ENCODE results near the gene MYO7A.

Gene MYO7A

DNA sequence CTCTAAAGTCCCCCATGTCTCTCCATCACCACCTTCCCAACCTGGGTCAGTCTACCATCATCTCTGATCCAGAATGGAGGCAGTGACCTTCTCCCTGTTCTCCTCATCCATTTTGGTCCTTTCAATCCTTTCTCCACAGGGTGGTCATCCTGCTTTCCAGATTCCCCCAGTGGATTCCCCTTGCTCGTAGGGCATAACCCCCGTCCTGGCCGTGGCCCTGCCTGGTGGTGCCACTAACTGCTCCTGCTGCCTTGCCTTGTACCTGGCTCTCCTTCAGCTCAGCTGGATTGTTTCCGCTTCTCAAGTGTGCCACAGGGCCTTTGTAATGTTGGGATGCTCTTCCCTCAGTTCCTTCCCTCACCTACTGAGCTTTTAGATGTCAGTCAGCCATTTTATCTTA lies 81.6 kb downstream of the MYO7A start:
- DNase-seq (ENCODE audit: low read depth), result no peak
- TF ChIP-seq CTCF (IDR thresholded peaks at IDR 0.05; ENCODE audit: insufficient read depth, low read depth, low read length, missing control alignments), result no peak
- H3K4me3 ChIP-seq (ENCODE audit: low read length), result no peak overlapping the region

GRCh38 chr11:77211040-77211451 lies 83.0 kb downstream of the MYO7A start:
- H3K4me3 ChIP-seq (ENCODE audit: low read length), result no peak overlapping the region
- TF ChIP-seq CTCF (IDR thresholded peaks at IDR 0.05; ENCODE audit: insufficient read depth, low read depth, low read length, missing control alignments), result no peak

DNA sequence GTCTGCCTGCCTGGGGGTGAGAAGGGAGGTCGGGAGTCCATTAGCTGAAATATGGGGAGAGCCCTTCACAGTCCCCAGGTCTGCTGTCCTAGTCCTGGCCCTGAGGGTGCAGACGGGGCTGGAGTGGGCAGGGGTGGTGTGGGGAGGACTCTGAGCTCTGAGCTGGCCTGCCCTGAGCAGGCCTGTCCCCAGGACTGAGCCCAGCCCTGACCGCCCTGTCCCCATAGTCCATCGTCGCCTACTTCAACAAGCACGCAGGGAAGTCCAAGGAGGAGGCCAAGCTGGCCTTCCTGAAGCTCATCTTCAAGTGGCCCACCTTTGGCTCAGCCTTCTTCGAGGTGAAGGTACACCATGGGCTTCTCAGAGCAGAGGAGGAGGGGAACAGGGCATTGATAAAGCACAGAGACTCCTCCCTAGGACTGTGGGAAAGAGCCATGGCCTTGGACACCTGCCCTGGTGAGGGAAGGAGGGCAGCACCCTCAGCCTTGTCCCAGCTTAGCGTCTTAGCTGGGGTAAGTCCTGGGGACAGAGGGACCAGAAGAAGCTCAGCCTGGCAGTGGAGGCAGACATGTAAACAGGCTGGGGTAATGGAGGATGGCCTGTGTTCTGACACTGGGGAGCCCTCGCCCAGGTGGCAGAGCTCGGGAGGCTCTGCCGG lies 83.7 kb downstream of the MYO7A start:
- DNase-seq (ENCODE audit: low read depth), result no peak
- H3K4me3 ChIP-seq (ENCODE audit: low read length), result no peak overlapping the region
- TF ChIP-seq CTCF (IDR thresholded peaks at IDR 0.05; ENCODE audit: insufficient read depth, low read depth, low read length, missing control alignments), result no peak

More at GRCh38 chr11:77211040-77211451, 83.0 kb downstream of the MYO7A start:
- no peak for DNase-seq (ENCODE audit: low read depth)

DNA sequence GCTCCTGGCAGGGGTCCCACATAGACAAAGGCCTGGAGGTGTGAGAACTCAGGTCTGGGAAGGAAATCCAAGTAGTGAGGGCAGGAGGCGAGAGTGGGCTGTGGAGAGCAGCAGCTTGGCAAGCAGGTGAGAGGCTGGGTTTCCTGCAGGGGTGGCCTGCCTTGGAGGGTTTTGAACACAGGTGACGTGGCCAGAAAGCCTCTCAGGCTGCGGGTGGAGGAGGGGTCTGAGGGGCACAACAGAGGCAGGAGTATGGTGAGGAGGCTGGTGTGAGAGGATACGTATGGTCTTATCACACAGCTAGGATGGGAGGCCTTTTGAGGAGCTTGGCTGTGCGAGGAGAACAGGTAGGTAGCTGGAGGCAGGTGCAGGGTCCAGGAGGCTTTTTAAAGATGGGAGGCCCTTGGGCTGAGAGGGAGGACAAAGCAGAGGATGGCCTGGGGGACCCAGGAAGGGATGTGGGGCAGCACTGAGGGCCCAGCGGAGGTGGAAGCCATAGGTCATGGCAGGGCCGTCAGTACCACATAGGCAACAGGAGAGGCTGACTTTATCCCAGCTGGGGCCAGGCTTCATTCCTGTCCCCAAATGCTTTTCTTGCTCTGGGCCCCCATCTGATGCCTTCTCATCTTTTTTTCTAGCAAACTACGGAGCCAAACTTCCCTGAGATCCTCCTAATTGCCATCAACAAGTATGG lies 84.4 kb downstream of the MYO7A start:
- no peak for TF ChIP-seq CTCF (IDR thresholded peaks at IDR 0.05; ENCODE audit: insufficient read depth, low read depth, low read length, missing control alignments)
- no peak for DNase-seq (ENCODE audit: low read depth)
- no peak overlapping the region for H3K4me3 ChIP-seq (ENCODE audit: low read length)

DNA sequence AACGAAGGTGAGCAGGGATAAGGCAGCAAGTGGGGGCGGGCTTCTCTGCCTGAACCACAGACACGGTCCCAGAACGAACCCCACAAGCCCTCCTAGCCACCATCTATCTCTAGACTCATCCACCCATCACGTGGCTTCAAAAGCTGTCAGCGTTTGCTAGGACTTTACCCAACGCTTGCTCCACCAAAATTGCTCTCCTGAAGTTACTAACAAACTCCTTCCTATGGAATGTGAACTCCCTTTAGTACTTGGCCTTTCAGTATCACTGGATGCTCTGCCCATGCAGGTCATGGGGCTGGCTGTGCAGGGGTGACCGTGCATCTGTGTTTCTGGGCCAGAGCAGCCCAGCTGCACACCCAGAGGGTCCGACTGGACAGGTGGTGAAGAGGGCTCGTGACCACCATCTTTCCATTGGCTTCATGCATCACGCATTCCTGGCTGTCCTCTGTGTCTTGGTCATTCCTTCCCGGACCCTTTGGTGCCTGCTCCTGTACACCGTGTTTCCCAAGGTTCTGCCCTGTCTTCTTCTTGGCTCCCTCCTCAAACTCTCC lies 85.1 kb downstream of the MYO7A start:
- no peak for TF ChIP-seq CTCF (IDR thresholded peaks at IDR 0.05; ENCODE audit: insufficient read depth, low read depth, low read length, missing control alignments)
- no peak overlapping the region for H3K4me3 ChIP-seq (ENCODE audit: low read length)
- DNase-seq (ENCODE audit: low read depth), result no peak

GRCh38 chr11:77213589-77214428 lies 85.8 kb downstream of the MYO7A start:
- H3K4me3 ChIP-seq (ENCODE audit: low read length), result no peak overlapping the region
- no peak for DNase-seq (ENCODE audit: low read depth)
- TF ChIP-seq CTCF (IDR thresholded peaks at IDR 0.05; ENCODE audit: insufficient read depth, low read depth, low read length, missing control alignments), result no peak

Data from epithelial cell of esophagus (primary cell).